ENCODE results near the gene CCDC60.

CCDC60 gene

DNA sequence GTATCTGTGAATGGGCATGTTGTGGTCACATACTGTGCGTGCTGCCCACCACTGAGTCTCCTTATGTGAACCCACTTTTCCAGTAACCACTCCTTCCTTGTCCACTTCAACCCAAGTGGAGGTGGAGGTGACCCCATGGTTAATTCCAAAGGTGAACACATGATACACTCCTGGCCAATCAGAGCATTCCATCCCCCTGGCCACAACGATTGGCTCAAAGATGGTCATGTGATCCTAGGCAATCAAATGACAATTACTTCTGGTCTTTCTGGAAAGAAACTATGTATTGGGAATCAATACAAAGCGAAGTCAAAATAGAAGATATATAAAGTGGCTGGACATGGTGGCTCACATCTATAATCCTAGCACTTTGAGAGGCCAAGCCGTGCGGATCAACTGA, 20.2 kb upstream of the CCDC60 start:
- Histone ChIP-seq H3K27ac (replicated peaks) (no peak overlapping the region), H3K27me3 (ENCODE audit: insufficient read depth, poor library complexity, severe bottlenecking) (no peaks in the 10 kb centered on the region), H3K4me3 (replicated peaks; ENCODE audit: insufficient read depth, low read length) (no peak overlapping the region)
- TF ChIP-seq, protein P1, sequence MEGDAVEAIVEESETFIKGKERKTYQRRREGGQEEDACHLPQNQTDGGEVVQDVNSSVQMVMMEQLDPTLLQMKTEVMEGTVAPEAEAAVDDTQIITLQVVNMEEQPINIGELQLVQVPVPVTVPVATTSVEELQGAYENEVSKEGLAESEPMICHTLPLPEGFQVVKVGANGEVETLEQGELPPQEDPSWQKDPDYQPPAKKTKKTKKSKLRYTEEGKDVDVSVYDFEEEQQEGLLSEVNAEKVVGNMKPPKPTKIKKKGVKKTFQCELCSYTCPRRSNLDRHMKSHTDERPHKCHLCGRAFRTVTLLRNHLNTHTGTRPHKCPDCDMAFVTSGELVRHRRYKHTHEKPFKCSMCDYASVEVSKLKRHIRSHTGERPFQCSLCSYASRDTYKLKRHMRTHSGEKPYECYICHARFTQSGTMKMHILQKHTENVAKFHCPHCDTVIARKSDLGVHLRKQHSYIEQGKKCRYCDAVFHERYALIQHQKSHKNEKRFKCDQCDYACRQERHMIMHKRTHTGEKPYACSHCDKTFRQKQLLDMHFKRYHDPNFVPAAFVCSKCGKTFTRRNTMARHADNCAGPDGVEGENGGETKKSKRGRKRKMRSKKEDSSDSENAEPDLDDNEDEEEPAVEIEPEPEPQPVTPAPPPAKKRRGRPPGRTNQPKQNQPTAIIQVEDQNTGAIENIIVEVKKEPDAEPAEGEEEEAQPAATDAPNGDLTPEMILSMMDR (IDR thresholded peaks at IDR 0.05; ENCODE audit: insufficient read depth, low read length): no peak
- no peak for TF ChIP-seq SPI1 (IDR thresholded peaks at IDR 0.05; ENCODE audit: borderline replicate concordance, low read depth)
- TF ChIP-seq POLR2AphosphoS5 (IDR thresholded peaks at IDR 0.05; ENCODE audit: low read depth): no peak
- TF ChIP-seq, protein P2, sequence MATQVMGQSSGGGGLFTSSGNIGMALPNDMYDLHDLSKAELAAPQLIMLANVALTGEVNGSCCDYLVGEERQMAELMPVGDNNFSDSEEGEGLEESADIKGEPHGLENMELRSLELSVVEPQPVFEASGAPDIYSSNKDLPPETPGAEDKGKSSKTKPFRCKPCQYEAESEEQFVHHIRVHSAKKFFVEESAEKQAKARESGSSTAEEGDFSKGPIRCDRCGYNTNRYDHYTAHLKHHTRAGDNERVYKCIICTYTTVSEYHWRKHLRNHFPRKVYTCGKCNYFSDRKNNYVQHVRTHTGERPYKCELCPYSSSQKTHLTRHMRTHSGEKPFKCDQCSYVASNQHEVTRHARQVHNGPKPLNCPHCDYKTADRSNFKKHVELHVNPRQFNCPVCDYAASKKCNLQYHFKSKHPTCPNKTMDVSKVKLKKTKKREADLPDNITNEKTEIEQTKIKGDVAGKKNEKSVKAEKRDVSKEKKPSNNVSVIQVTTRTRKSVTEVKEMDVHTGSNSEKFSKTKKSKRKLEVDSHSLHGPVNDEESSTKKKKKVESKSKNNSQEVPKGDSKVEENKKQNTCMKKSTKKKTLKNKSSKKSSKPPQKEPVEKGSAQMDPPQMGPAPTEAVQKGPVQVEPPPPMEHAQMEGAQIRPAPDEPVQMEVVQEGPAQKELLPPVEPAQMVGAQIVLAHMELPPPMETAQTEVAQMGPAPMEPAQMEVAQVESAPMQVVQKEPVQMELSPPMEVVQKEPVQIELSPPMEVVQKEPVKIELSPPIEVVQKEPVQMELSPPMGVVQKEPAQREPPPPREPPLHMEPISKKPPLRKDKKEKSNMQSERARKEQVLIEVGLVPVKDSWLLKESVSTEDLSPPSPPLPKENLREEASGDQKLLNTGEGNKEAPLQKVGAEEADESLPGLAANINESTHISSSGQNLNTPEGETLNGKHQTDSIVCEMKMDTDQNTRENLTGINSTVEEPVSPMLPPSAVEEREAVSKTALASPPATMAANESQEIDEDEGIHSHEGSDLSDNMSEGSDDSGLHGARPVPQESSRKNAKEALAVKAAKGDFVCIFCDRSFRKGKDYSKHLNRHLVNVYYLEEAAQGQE (IDR thresholded peaks at IDR 0.05; ENCODE audit: insufficient replicate concordance, low read depth): no peak
- no peak for TF ChIP-seq GABPA (IDR thresholded peaks at IDR 0.05; ENCODE audit: low read depth)
- no peak for DNase-seq (ENCODE audit: low read depth in 1 of 2, low spot score in 1 of 2)

GRCh38 chr12:119319638-119320037, 14.9 kb upstream of the CCDC60 start:
- TF ChIP-seq GABPA (IDR thresholded peaks at IDR 0.05; ENCODE audit: low read depth) (no peak), POLR2AphosphoS5 (IDR thresholded peaks at IDR 0.05; ENCODE audit: low read depth) (no peak), SPI1 (IDR thresholded peaks at IDR 0.05; ENCODE audit: borderline replicate concordance, low read depth) (no peak)
- TF ChIP-seq, protein P2 (IDR thresholded peaks at IDR 0.05; ENCODE audit: insufficient replicate concordance, low read depth): no peak
- TF ChIP-seq, protein P1 (IDR thresholded peaks at IDR 0.05; ENCODE audit: insufficient read depth, low read length): no peak
- no peak for DNase-seq (ENCODE audit: low read depth in 1 of 2, low spot score in 1 of 2)
- no peak overlapping the region for H3K4me3 ChIP-seq (replicated peaks; ENCODE audit: insufficient read depth, low read length)
- H3K27ac ChIP-seq (replicated peaks): no peak overlapping the region
- H3K27me3 ChIP-seq (ENCODE audit: insufficient read depth, poor library complexity, severe bottlenecking): no peaks in the 10 kb centered on the region

DNA sequence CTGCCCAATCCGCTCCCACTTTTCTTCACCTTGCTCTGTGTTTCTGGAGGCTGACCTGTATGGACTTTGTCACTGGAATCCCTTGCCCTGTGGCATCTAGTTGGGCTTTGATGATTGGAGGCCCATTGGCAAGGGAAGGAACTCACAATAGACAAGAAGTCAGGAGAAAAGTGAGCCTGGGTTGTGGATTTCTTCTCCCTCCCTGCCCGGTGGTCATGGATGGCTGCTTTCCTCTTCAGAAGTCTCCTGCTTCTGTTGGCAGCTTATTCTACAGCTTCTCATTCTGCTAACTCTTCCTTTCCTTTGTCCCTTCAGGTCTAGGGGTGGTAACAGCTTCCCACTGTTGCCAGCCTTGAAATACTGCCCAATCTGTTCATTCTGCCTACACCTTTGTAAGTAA, 13.9 kb upstream of the CCDC60 start:
- H3K27me3 ChIP-seq (ENCODE audit: insufficient read depth, poor library complexity, severe bottlenecking): no peaks in the 10 kb centered on the region
- H3K4me3 ChIP-seq (replicated peaks; ENCODE audit: insufficient read depth, low read length): no peak overlapping the region
- no peak overlapping the region for H3K27ac ChIP-seq (replicated peaks)
- TF ChIP-seq POLR2AphosphoS5 (IDR thresholded peaks at IDR 0.05; ENCODE audit: low read depth) (no peak), GABPA (IDR thresholded peaks at IDR 0.05; ENCODE audit: low read depth) (no peak), SPI1 (IDR thresholded peaks at IDR 0.05; ENCODE audit: borderline replicate concordance, low read depth) (no peak)
- TF ChIP-seq, protein P2 (IDR thresholded peaks at IDR 0.05; ENCODE audit: insufficient replicate concordance, low read depth): no peak
- TF ChIP-seq, protein P1 (IDR thresholded peaks at IDR 0.05; ENCODE audit: insufficient read depth, low read length): no peak
- no peak for DNase-seq (ENCODE audit: low read depth in 1 of 2, low spot score in 1 of 2)
